GM19099 (cell line): ENCODE data around the gene TBC1D2B.

Experiments
- POLR2A ChIP-seq: IDR thresholded peaks from 3 replicates; pipeline ENCODE4 v1.6.1; 2011; ENCODE audit warnings: low read depth; ENCODE audit not compliant: insufficient read length; ENCODE audit errors: extremely low read depth

The TBC1D2B gene

GRCh38 chr15:78044407-78045155 is 32.9 kb downstream of the TBC1D2B start:
- no peak for TF ChIP-seq POLR2A

GRCh38 chr15:78041946-78042345 is 35.6 kb downstream of the TBC1D2B start:
- TF ChIP-seq POLR2A, result no peak

- no peak for TF ChIP-seq POLR2A
These were observed 36.8 kb downstream of the TBC1D2B start for GRCh38 chr15:78040653-78041244.

GRCh38 chr15:78038585-78039247 is 38.8 kb downstream of the TBC1D2B start:
- TF ChIP-seq POLR2A, result no peak

GRCh38 chr15:78037779-78038305 is 39.7 kb downstream of the TBC1D2B start:
- TF ChIP-seq POLR2A, result no peak

- no peak for TF ChIP-seq POLR2A
These were observed 40.2 kb downstream of the TBC1D2B start for GRCh38 chr15:78037328-78037727.

- no peak for TF ChIP-seq POLR2A
These were observed 41.5 kb downstream of the TBC1D2B start for GRCh38 chr15:78035861-78036476.

- no peak for TF ChIP-seq POLR2A
These were observed 42.2 kb downstream of the TBC1D2B start for GRCh38 chr15:78035321-78035751.

- no peak for TF ChIP-seq POLR2A
These were observed 42.9 kb downstream of the TBC1D2B start for GRCh38 chr15:78034495-78035191.

GRCh38 chr15:78033864-78034263 is 43.6 kb downstream of the TBC1D2B start:
- no peak for TF ChIP-seq POLR2A

- no peak for TF ChIP-seq POLR2A
These were observed 44.8 kb downstream of the TBC1D2B start for GRCh38 chr15:78032671-78033070.

GRCh38 chr15:78024883-78025282 is 52.6 kb downstream of the TBC1D2B start:
- TF ChIP-seq POLR2A, result no peak

- TF ChIP-seq POLR2A, result no peak
These were observed 53.0 kb downstream of the TBC1D2B start for GRCh38 chr15:78024519-78024870.

GRCh38 chr15:78023865-78024518 is 53.5 kb downstream of the TBC1D2B start:
- no peak for TF ChIP-seq POLR2A
